Pancreas (tissue), 10 donors: ENCODE measurements around the gene GATA1. TPM values are rescaled to one million over a fixed set of nuclear protein-coding genes. Genes with fewer than 3 reads are reported as not detected.

Experiments used
- ATAC-seq, 4 donors: fragments of 200-7000 bp; cut with Tn5 transposase; one replicate each; pipeline versions ENCODE4 v1.8.0 to v1.9.1; 2020; ENCODE audit warnings: mild to moderate bottlenecking in 4 of 4, moderate library complexity in 4 of 4
- DNase-seq, 6 donors: peaks; one replicate each; pipeline ENCODE4 v3.0.0-alpha.2; 2020
- FAIRE-seq: peaks from 2 replicates; lab custom pipeline; 2012; peaks lifted over from hg19 to GRCh38; lab: Jason Lieb, UNC
- H3K27ac ChIP-seq, 4 donors: fragments of 200-600 bp; sonication (generic); 1 replicate in 3 of 4; 2 replicates in 1 of 4; pipeline versions ENCODE4 v1.5.0 to v1.8.0; 2020
- H3K27me3 ChIP-seq, 4 donors: fragments of 200-600 bp; one replicate each; pipeline ENCODE4 v1.8.0; 2021
- H3K36me3 ChIP-seq, 3 donors: fragments of 200-600 bp; sonication (generic) in 1 of 3; one replicate each; pipeline versions ENCODE4 v1.5.0 to v1.8.0; 2020 to 2021
- H3K4me1 ChIP-seq, 3 donors: fragments of 200-600 bp; one replicate each; pipeline ENCODE4 v1.8.0; 2021
- H3K4me3 ChIP-seq, 4 donors: fragments of 200-600 bp; sonication (generic) in 2 of 4; one replicate each; pipeline versions ENCODE4 v1.5.0 to v1.8.0; 2020 to 2021
- H3K9me3 ChIP-seq, 4 donors: fragments of 200-600 bp; one replicate each; pipeline ENCODE4 v1.8.0; 2021
- CTCF ChIP-seq, 4 donors: fragments of 200-600 bp; sonication (generic) in 3 of 4; IDR thresholded peaks; one replicate each; pipeline versions ENCODE4 v1.5.0 to v1.8.0; 2021; ENCODE audit warnings: antibody characterized with exemption in 4 of 4
- WGBS, 2 donors: extraction: QIAGEN DNeasy Blood & Tissue Kit; methylation state at CpG; one replicate each; pipeline ENCODE4 v1.1.7; 2013; 5-methylcytosine and 5-hydroxymethylcytosine counted together
- intact Hi-C, 3 donors: fragments of 100-400 bp; cut with DNase I; formaldehyde crosslinking; loops; one replicate each; pipeline versions ENCODE4 v1.11.1 to v1.14.2; 2022
- polyA plus RNA-seq, 2 donors: library from polyadenylated mRNA; stranded (reverse); fragments of 200-250 nt; gene quantifications; one replicate each; pipeline ENCODE4 v1.2.3, GENCODE V29; 2013
- total RNA-seq, 6 donors: library from RNA; stranded (reverse); fragmentation: NEBNext Ultra II Directional in 4 of 6; extraction: Animal tissue kit (Norgen Biotek cat#: 25700) in 4 of 6; gene quantifications; one replicate each; pipeline versions ENCODE4 v1.2.1 to v1.2.4, GENCODE V29; 2021 to 2023
- donor health status: healthy with polysubstance abuse.
- donor health status: DM: no; HTN: no; CAD: no; lungs with moderate emphysema.
- donor health status: DM: no; HTN: no; CAD: no.
- donor health status: control.
- donor health status: control.
- donor health status: Bipolar disorder and iron deficiency.
- donor health status: DM: yes; HTN: yes; CAD: no.
- donor health status: DM: no; HTN: no; CAD: no.
- donor health status: DM: no; HTN: no; CAD: no.
- donor health status: DM: yes; HTN: yes; CAD: no.

The GATA1 gene
- total and polyA plus RNA-seq, 8 donors: 0.12 to 0.19 TPM; not detected in 6

- Histone ChIP-seq H3K4me3 (peak within 1 kb of the TSS in 1 of 4 donors; percentile 33), H3K9me3 (no peaks in the 10 kb centered on the region), H3K27ac (no peak within 1 kb of the TSS), H3K36me3 (no peaks in the 10 kb centered on the region), H3K27me3 (peaks cover 0 to 18% (median 7%) of the 10 kb centered on the region in 4 donors), H3K4me1 (no peaks in the 10 kb centered on the region)
- DNase-seq (peak in 1 of 6 donors; percentile 24), FAIRE-seq (no peak), ATAC-seq (peak in 3 of 4 donors; percentile 16 to 82 (median 80))
- TF ChIP-seq CTCF (IDR thresholded peaks at IDR 0.05): no peak
- intact Hi-C loops: no loop called here
- 12 to 34% methylated on average over 23 to 31 of the region's 35 CpGs for WGBS, 2 donors
Observed at GRCh38 chrX:48835524-48836329, 49.3 kb downstream of the GATA1 start, which contains the start of gene PCSK1N. PCSK1N (minus strand) TSS chrX:48835610; CDS start chrX:48835532, 78 bp downstream.

- no peak for DNase-seq
- no peaks in the 10 kb centered on the region for H3K27me3 ChIP-seq
- H3K36me3 ChIP-seq: no peaks in the 10 kb centered on the region
- FAIRE-seq: no peak
- no peak for ATAC-seq
- H3K4me1 ChIP-seq: no peaks in the 10 kb centered on the region
- no peak overlapping the region for H3K4me3 ChIP-seq
- no peak overlapping the region for H3K27ac ChIP-seq
- no peak for TF ChIP-seq CTCF (IDR thresholded peaks at IDR 0.05)
- WGBS, 2 donors: 71 to 73% methylated on average over 10 of the region's 10 CpGs
- no peaks in the 10 kb centered on the region for H3K9me3 ChIP-seq
- intact Hi-C loops: no loop called here
Observed at GRCh38 chrX:48839686-48840085, 53.3 kb downstream of the GATA1 start.

Other genes with a start within 250 kb of the GATA1 start
- 1 to 10 TPM; 4.4 to 9.9 (median 5.5) TPM for gene TBC1D25, start 246.9 kb upstream of the GATA1 start, total RNA-seq
- gene TBC1D25, start 246.9 kb upstream of the GATA1 start, polyA plus RNA-seq: 1 to 10 TPM; 5.0 to 6.9 TPM
- 100 to 1,000 TPM in 3 of 6 donors, 10 to 100 TPM in 3; 42.0 to 314 (median 124) TPM for gene RBM3, start 212.1 kb upstream of the GATA1 start, total RNA-seq
- gene RBM3, start 212.1 kb upstream of the GATA1 start, polyA plus RNA-seq: 100 to 1,000 TPM; 141 to 227 TPM
- gene WDR13, start 189.1 kb upstream of the GATA1 start, total RNA-seq: 100 to 1,000 TPM; 107 to 213 (median 150) TPM
- 100 to 1,000 TPM; 422 to 552 TPM for gene WDR13, start 189.1 kb upstream of the GATA1 start, polyA plus RNA-seq
- 1 to 10 TPM in 3 of 6 donors, under 1 TPM in 3; 0.39 to 7.5 (median 1.9) TPM for gene WAS, start 102.8 kb upstream of the GATA1 start, total RNA-seq
- 1 to 10 TPM in 1 of 2 donors, under 1 TPM in 1; 0.92 to 1.1 TPM for gene WAS, start 102.8 kb upstream of the GATA1 start, polyA plus RNA-seq
- 1 to 10 TPM in 5 of 6 donors, under 1 TPM in 1; 0.88 to 2.6 (median 1.7) TPM for gene SUV39H1, start 89.9 kb upstream of the GATA1 start, total RNA-seq
- gene SUV39H1, start 89.9 kb upstream of the GATA1 start, polyA plus RNA-seq: 1 to 10 TPM; 1.9 to 2.8 TPM
- gene GLOD5, start 24.8 kb upstream of the GATA1 start, total RNA-seq: under 1 TPM in 2 of 6 donors, not detected in 4; 0.37 to 0.72 TPM
- under 1 TPM; 0.57 to 0.99 TPM for gene GLOD5, start 24.8 kb upstream of the GATA1 start, polyA plus RNA-seq
- gene HDAC6, start 15.5 kb downstream of the GATA1 start, total RNA-seq: 10 to 100 TPM; 24.9 to 58.4 (median 30.9) TPM
- gene HDAC6, start 15.5 kb downstream of the GATA1 start, polyA plus RNA-seq: 100 to 1,000 TPM in 1 of 2 donors, 10 to 100 TPM in 1; 81.2 to 132 TPM
- gene ERAS, start 39.9 kb downstream of the GATA1 start, total RNA-seq: not detected
- gene ERAS, start 39.9 kb downstream of the GATA1 start, polyA plus RNA-seq: under 1 TPM; 0.11 to 0.49 TPM
- gene PCSK1N, start 49.0 kb downstream of the GATA1 start, total RNA-seq: 10 to 100 TPM; 10.3 to 50.5 (median 20.1) TPM
- gene PCSK1N, start 49.0 kb downstream of the GATA1 start, polyA plus RNA-seq: 100 to 1,000 TPM; 167 to 368 TPM
- 10 to 100 TPM; 15.7 to 26.0 (median 19.5) TPM for gene TIMM17B, start 111.2 kb downstream of the GATA1 start, total RNA-seq
- gene TIMM17B, start 111.2 kb downstream of the GATA1 start, polyA plus RNA-seq: 10 to 100 TPM; 29.8 to 48.9 TPM
- gene PQBP1, start 111.3 kb downstream of the GATA1 start, total RNA-seq: 10 to 100 TPM; 36.4 to 66.5 (median 49.3) TPM
- 100 to 1,000 TPM; 108 to 112 TPM for gene PQBP1, start 111.3 kb downstream of the GATA1 start, polyA plus RNA-seq
- 10 to 100 TPM in 5 of 6 donors, 1 to 10 TPM in 1; 9.9 to 20.6 (median 14.6) TPM for gene SLC35A2, start 125.1 kb downstream of the GATA1 start, total RNA-seq
- 10 to 100 TPM in 1 of 2 donors, 1 to 10 TPM in 1; 7.1 to 16.0 TPM for gene SLC35A2, start 125.1 kb downstream of the GATA1 start, polyA plus RNA-seq
- gene PIM2, start 132.4 kb downstream of the GATA1 start, total RNA-seq: 1 to 10 TPM; 1.3 to 8.6 (median 2.4) TPM
- 1 to 10 TPM; 2.8 to 8.2 TPM for gene PIM2, start 132.4 kb downstream of the GATA1 start, polyA plus RNA-seq
- 10 to 100 TPM; 14.2 to 28.7 (median 17.9) TPM for gene OTUD5, start 171.0 kb downstream of the GATA1 start, total RNA-seq
- gene OTUD5, start 171.0 kb downstream of the GATA1 start, polyA plus RNA-seq: 10 to 100 TPM; 32.5 to 34.3 TPM
- gene KCND1, start 185.3 kb downstream of the GATA1 start, total RNA-seq: 1 to 10 TPM in 2 of 6 donors, under 1 TPM in 4; 0.12 to 1.7 (median 0.68) TPM
- 1 to 10 TPM in 1 of 2 donors, under 1 TPM in 1; 0.84 to 1.3 TPM for gene KCND1, start 185.3 kb downstream of the GATA1 start, polyA plus RNA-seq
- gene GRIPAP1, start 215.7 kb downstream of the GATA1 start, total RNA-seq: 10 to 100 TPM; 12.5 to 26.0 (median 17.2) TPM
- gene GRIPAP1, start 215.7 kb downstream of the GATA1 start, polyA plus RNA-seq: 10 to 100 TPM; 32.2 to 32.7 TPM